GM23338 (cell line): Measurements from ENCODE around the gene FATE1. TPM values are rescaled to one million over a fixed set of nuclear protein-coding genes. Genes with fewer than 3 reads are reported as not detected.

ENCODE experiments used
- ATAC-seq: fragments of 200-7000 bp; cut with Tn5 transposase; 3 replicates; pipeline ENCODE4 v1.9.1; 2020
- DNase-seq: peaks from one replicate; pipeline ENCODE4 v3.0.0-alpha.2; 2015; ENCODE audit warnings: low spot score
- H2AFZ ChIP-seq: fragments of 200-600 bp; sonication (generic); 2 replicates; pipeline ENCODE4 v1.8.0; 2016; ENCODE audit warnings: antibody characterized with exemption, mild to moderate bottlenecking, moderate library complexity
- H3F3A ChIP-seq: fragments of 200-600 bp; sonication (generic); replicated peaks from 2 replicates; pipeline ENCODE4 v1.8.0; 2017; ENCODE audit warnings: antibody characterized with exemption, mixed run types, low read depth
- H3K27ac ChIP-seq: fragments of 200-600 bp; sonication (generic); 2 replicates; pipeline ENCODE4 v1.6.1; 2016; ENCODE audit warnings: low read depth
- H3K27me3 ChIP-seq: fragments of 200-600 bp; sonication (generic); 2 replicates; pipeline ENCODE4 v1.8.0; 2016; ENCODE audit warnings: mild to moderate bottlenecking, mixed run types, moderate library complexity; ENCODE audit not compliant: insufficient read depth
- H3K36me3 ChIP-seq: fragments of 200-600 bp; sonication (generic); 2 replicates; pipeline ENCODE4 v1.8.0; 2016; ENCODE audit warnings: mild to moderate bottlenecking; ENCODE audit not compliant: insufficient read depth
- H3K4me1 ChIP-seq: fragments of 200-600 bp; sonication (generic); 2 replicates; pipeline ENCODE4 v1.8.0; 2016; ENCODE audit warnings: mild to moderate bottlenecking, moderate library complexity; ENCODE audit not compliant: insufficient read depth
- H3K4me2 ChIP-seq: fragments of 200-600 bp; sonication (generic); 2 replicates; pipeline ENCODE4 v1.7.1; 2017; ENCODE audit warnings: mixed run types
- H3K4me3 ChIP-seq: fragments of 200-600 bp; sonication (generic); 2 replicates; pipeline ENCODE4 v1.6.1; 2016; ENCODE audit warnings: mixed run types
- H3K79me2 ChIP-seq: fragments of 200-600 bp; sonication (generic); replicated peaks from 2 replicates; pipeline ENCODE4 v1.8.0; 2017; ENCODE audit warnings: mild to moderate bottlenecking; ENCODE audit not compliant: insufficient read depth
- H3K9me2 ChIP-seq: fragments of 200-600 bp; sonication (generic); 2 replicates; pipeline ENCODE4 v1.8.0; 2017; ENCODE audit not compliant: insufficient read depth
- H4K20me1 ChIP-seq: fragments of 200-600 bp; sonication (generic); replicated peaks from 2 replicates; pipeline ENCODE4 v1.8.0; 2017; ENCODE audit warnings: mild to moderate bottlenecking; ENCODE audit not compliant: insufficient read depth
- H3K27ac Mint-ChIP-seq: 2 replicates; pipeline ENCODE4 v1.8.0; 2020; ENCODE audit warnings: inconsistent platforms, mild to moderate bottlenecking, moderate library complexity, mixed read lengths
- H3K27me3 Mint-ChIP-seq: 3 replicates; pipeline ENCODE4 v1.8.0; 2022; ENCODE audit warnings: low read depth, mild to moderate bottlenecking, moderate library complexity, mixed read lengths, inconsistent platforms; ENCODE audit not compliant: insufficient read depth, poor library complexity
- H3K36me3 Mint-ChIP-seq: 3 replicates; pipeline ENCODE4 v1.8.0; 2021; ENCODE audit warnings: low read depth, mild to moderate bottlenecking, inconsistent platforms, moderate library complexity, mixed read lengths
- H3K4me1 Mint-ChIP-seq: 3 replicates; pipeline ENCODE4 v1.8.0; 2020; ENCODE audit warnings: mild to moderate bottlenecking, inconsistent platforms, mixed read lengths
- H3K4me3 Mint-ChIP-seq: 3 replicates; pipeline ENCODE4 v1.8.0; 2021; ENCODE audit warnings: moderate library complexity, mild to moderate bottlenecking, inconsistent platforms, mixed read lengths
- H3K9me3 Mint-ChIP-seq: 3 replicates; pipeline ENCODE4 v1.8.0; 2020; ENCODE audit warnings: moderate library complexity, mild to moderate bottlenecking, inconsistent platforms, mixed read lengths
- CREB1 ChIP-seq: fragments of 250-450 bp; sonication (Bioruptor Pico); IDR thresholded peaks from 2 replicates; pipeline ENCODE4 v1.5.0; 2020; ENCODE audit warnings: low read depth, mild to moderate bottlenecking, moderate library complexity
- CTCF ChIP-seq, 2 experiments: fragments of 200-600 bp in 1 of 2; sonication (generic) in 1 of 2; conservative IDR thresholded peaks; 2 replicates each; pipeline versions ENCODE4 v1.5.1 to v1.6.1; 2016 to 2017; ENCODE audit warnings: antibody characterized with exemption in 2 of 2, low read depth in 2 of 2, mild to moderate bottlenecking in 2 of 2, moderate library complexity in 1 of 2
- ETS1 ChIP-seq: IDR thresholded peaks from 2 replicates; pipeline ENCODE4 v1.6.1; 2016; ENCODE audit warnings: antibody characterized with exemption
- EZH2 ChIP-seq: fragments of 200-600 bp; sonication (generic); IDR thresholded peaks from one replicate; pipeline ENCODE4 v1.8.0; 2017; ENCODE audit warnings: antibody characterized with exemption, mild to moderate bottlenecking, low read depth; ENCODE audit not compliant: unreplicated experiment
- EZH2phosphoT487 ChIP-seq: fragments of 200-600 bp; sonication (generic); IDR thresholded peaks from one replicate; pipeline ENCODE4 v1.8.1; 2018; ENCODE audit warnings: antibody characterized with exemption; ENCODE audit not compliant: unreplicated experiment
- JUNB ChIP-seq: IDR thresholded peaks from one replicate; pipeline ENCODE4 v1.6.1; 2016; ENCODE audit warnings: antibody characterized with exemption; ENCODE audit not compliant: unreplicated experiment
- NANOG ChIP-seq: IDR thresholded peaks from 2 replicates; pipeline ENCODE4 v1.6.1; 2016; ENCODE audit warnings: antibody characterized with exemption, borderline replicate concordance
- POLR2AphosphoS5 ChIP-seq: IDR thresholded peaks from 2 replicates; pipeline ENCODE4 v1.6.1; 2016; ENCODE audit warnings: antibody characterized with exemption, low read depth
- REST ChIP-seq: IDR thresholded peaks from one replicate; pipeline ENCODE4 v1.6.1; 2018; ENCODE audit warnings: antibody characterized with exemption; ENCODE audit not compliant: unreplicated experiment
- STAT1 ChIP-seq: IDR thresholded peaks from one replicate; pipeline ENCODE4 v1.6.1; 2016; ENCODE audit warnings: antibody characterized with exemption; ENCODE audit not compliant: unreplicated experiment
- ZNF114 ChIP-seq: fragments of 250-450 bp; sonication (Bioruptor Pico); IDR thresholded peaks from 2 replicates; pipeline ENCODE4 v1.5.0; 2020; ENCODE audit warnings: mild to moderate bottlenecking, moderate library complexity
- ZNF331 ChIP-seq: fragments of 250-450 bp; sonication (Bioruptor Pico); IDR thresholded peaks from 2 replicates; pipeline ENCODE4 v1.5.0; 2020; ENCODE audit warnings: low read depth, mild to moderate bottlenecking, moderate library complexity
- ZNF462 ChIP-seq: fragments of 250-450 bp; sonication (Bioruptor Pico); IDR thresholded peaks from 2 replicates; pipeline ENCODE4 v1.5.0; 2020; ENCODE audit warnings: mild to moderate bottlenecking, moderate library complexity
- polyA plus RNA-seq: library from polyadenylated mRNA; unstranded; fragments of >200 nt; fragmentation: Nextera tagmentation; extraction: Ambion mirVana; gene quantifications from 2 replicates; pipeline ENCODE4 v1.2.1, GENCODE V29; 2016
- total RNA-seq: library from RNA; depleted of rRNA; stranded (reverse); fragments of >200 nt; shearing (Covaris generic); gene quantifications from 2 replicates; pipeline ENCODE4 v1.2.3, GENCODE V29; 2014

FATE1 gene
- total and polyA plus RNA-seq, 2 experiments from 2014 or later = 0.31 TPM; not detected in 1

- no peaks in the 10 kb centered on the region for H3K9me3 Mint-ChIP-seq
- peaks cover 4% of the 10 kb centered on the region; the same call in 2 of the 3 replicates for H3K4me1 Mint-ChIP-seq
- H2AFZ ChIP-seq = no peak overlapping the region
- no peaks in the 10 kb centered on the region for H3K4me1 ChIP-seq
- no peak overlapping the region for H3K4me2 ChIP-seq
- H3K79me2 ChIP-seq = no peaks in the 10 kb centered on the region
- no peak for DNase-seq
- no peaks in the 10 kb centered on the region for H3K36me3 ChIP-seq
- no peaks in the 10 kb centered on the region for H3F3A ChIP-seq
- no peak overlapping the region for H3K27ac ChIP-seq
- H3K9me2 ChIP-seq = no peaks in the 10 kb centered on the region
- H3K4me3 Mint-ChIP-seq = no peak overlapping the region
- H3K27me3 Mint-ChIP-seq = no peaks in the 10 kb centered on the region
- no peak for ATAC-seq
- no peak overlapping the region for H3K4me3 ChIP-seq
- no peak overlapping the region for H3K27ac Mint-ChIP-seq
- H4K20me1 ChIP-seq = no peaks in the 10 kb centered on the region
- H3K27me3 ChIP-seq = no peaks in the 10 kb centered on the region
- TF ChIP-seq ZNF114 (CRISPR knock-in tag) (no peak), STAT1 (no peak), JUNB (no peak), ZNF331 (CRISPR knock-in tag) (no peak), CREB1 (CRISPR knock-in tag) (no peak), POLR2AphosphoS5 (no peak), EZH2 (no peak), CTCF (conservative IDR thresholded peaks at IDR 0.05; ENCODE audit: low read depth in 2 of 2) (no peak), ZNF462 (CRISPR knock-in tag) (no peak), NANOG (no peak), REST (no peak), EZH2phosphoT487 (no peak), ETS1 (no peak)
- no peaks in the 10 kb centered on the region for H3K36me3 Mint-ChIP-seq
These were observed 39.6 kb upstream of the FATE1 start for GRCh38 chrX:151676196-151676595.
